Anterior cingulate cortex (tissue), 58 donors: Measurements from ENCODE around the gene ZNHIT1.

Source experiments
- DNase-seq, 58 donors: peaks; one replicate each; lab custom pipeline; 2025; lab: John Stamatoyannopoulos, UW

The ZNHIT1 gene

GRCh38 chr7:101216001-101216859 is 1.7 kb upstream of the ZNHIT1 start:
- DNase-seq = peak in 6 of 58 donors; percentile 8 to 50 (median 31)

- peak in 6 of 58 donors; percentile 9 to 52 (median 44) for DNase-seq
These were observed 1.0 kb upstream of the ZNHIT1 start for GRCh38 chr7:101216860-101217387.

GRCh38 chr7:101218236-101219125 is 516 bp downstream of the ZNHIT1 start:
- peak in 1 of 58 donors; percentile 5 for DNase-seq

- no peak for DNase-seq
These were observed 2.3 kb downstream of the ZNHIT1 start for GRCh38 chr7:101220295-101220694.

GRCh38 chr7:101222275-101222830 is 4.4 kb downstream of the ZNHIT1 start:
- DNase-seq = no peak

- no peak for DNase-seq
These were observed 5.6 kb downstream of the ZNHIT1 start for GRCh38 chr7:101223528-101223927.

GRCh38 chr7:101225650-101226049 is 7.7 kb downstream of the ZNHIT1 start:
- no peak for DNase-seq

GRCh38 chr7:101226721-101227120 is 8.8 kb downstream of the ZNHIT1 start:
- DNase-seq = peak in 13 of 58 donors; percentile 6 to 53 (median 14)

GRCh38 chr7:101231644-101232043 is 13.7 kb downstream of the ZNHIT1 start:
- no peak for DNase-seq

GRCh38 chr7:101232141-101232850 is 14.3 kb downstream of the ZNHIT1 start:
- peak in 6 of 58 donors; percentile 5 to 56 (median 16) for DNase-seq

GRCh38 chr7:101233907-101234547 is 16.1 kb downstream of the ZNHIT1 start:
- no peak for DNase-seq

- DNase-seq = no peak
These were observed 16.7 kb downstream of the ZNHIT1 start for GRCh38 chr7:101234636-101235035.

- DNase-seq = no peak
These were observed 17.1 kb downstream of the ZNHIT1 start for GRCh38 chr7:101235050-101235449.

GRCh38 chr7:101235522-101235921 is 17.6 kb downstream of the ZNHIT1 start:
- DNase-seq = no peak

- no peak for DNase-seq
These were observed 18.4 kb downstream of the ZNHIT1 start for GRCh38 chr7:101236292-101236835.

GRCh38 chr7:101237206-101238067 is 19.5 kb downstream of the ZNHIT1 start, which contains the start of gene CLDN15:
Gene CLDN15, minus strand, starts transcription at chr7:101237802. Its CDS starts 221 bp downstream, at chr7:101237581.
- DNase-seq = peak in 6 of 58 donors; percentile 4 to 36 (median 30)

- no peak for DNase-seq
These were observed 20.5 kb downstream of the ZNHIT1 start for GRCh38 chr7:101238226-101239182.
